Fibroblast of skin of left biceps (primary cell): ENCODE results near the gene PNPLA5.
"Not testable (repeated sequence)": the region's sequence is repeated elsewhere in the genome, so short reads cannot be mapped to it uniquely, and the experiment has no call there.

Experiments used
- DNase-seq, 2 experiments: peaks; one replicate each; pipeline ENCODE4 v3.0.0-alpha.2; 2013; ENCODE audit warnings: low read depth in 2 of 2

The PNPLA5 gene

GRCh38 chr22:43891360-43892182 is at the start of gene PNPLA5:
Gene PNPLA5, minus strand, starts transcription at chr22:43892013. Its CDS starts 133 bp downstream, at chr22:43891880.
- DNase-seq, result no peak

DNA sequence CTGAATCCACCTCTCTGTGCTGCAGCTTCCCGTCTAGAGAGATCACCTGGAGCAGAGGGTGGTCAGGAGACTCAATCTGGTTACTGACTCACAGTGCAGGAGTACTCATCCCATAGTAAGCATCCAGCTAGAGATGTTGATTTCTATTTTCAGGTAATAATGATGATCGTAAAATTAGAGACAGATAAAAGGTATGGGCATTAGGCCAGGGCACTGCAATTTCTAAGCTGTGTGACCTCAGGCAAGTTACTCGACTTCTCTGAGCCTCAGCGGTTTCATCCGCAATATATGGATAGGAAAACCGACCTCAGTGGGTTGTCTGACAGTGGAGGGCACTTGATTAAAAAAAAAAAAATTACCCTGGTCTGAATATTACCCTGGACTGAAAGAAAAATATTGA is 49.6 kb upstream of the PNPLA5 start:
- DNase-seq, result no peak

- DNase-seq, result no peak
Observed at GRCh38 chr22:43931771-43932170, 40.0 kb upstream of the PNPLA5 start.

DNA sequence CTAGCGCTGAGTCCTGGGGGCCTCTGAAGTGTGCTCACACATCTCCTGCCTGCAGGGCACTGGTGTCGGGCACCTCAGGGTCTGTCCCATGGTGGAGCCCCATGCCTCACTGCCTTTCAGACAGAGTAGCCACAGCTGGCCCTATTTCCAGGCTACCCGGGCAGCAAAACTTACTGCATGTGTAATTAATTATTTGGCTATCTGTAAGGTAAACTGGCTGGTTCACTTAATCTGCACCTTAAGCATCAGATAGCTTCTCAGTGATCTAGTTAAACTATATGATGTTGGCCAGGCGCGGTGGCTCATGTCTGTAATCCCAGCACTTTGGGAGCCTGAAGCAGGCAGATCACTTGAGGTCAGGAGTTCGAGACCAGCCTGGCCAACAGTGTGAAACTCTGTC is 37.1 kb upstream of the PNPLA5 start:
- DNase-seq, result no peak

DNA sequence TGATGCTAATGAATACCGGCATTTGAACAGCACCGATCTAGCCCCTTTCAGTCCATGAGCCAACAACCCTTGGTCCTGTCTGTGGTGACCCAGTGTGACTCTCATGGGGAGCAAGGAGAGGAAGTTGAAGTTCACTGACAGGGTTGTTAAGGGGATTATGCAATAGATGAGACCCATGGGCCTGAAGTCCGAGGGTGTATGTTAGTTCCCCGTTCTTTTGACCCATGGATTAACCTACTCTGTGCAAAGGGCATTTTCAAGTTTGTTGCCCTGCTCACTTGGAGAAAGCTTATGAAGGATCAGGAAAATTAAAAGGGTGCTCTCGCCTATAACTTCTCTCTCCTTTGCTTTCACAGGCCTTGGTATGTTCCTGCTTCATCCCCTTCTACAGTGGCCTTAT is 36.7 kb upstream of the PNPLA5 start:
- DNase-seq, result no peak

- no peak for DNase-seq
Observed at GRCh38 chr22:43926349-43926710, 34.5 kb upstream of the PNPLA5 start.

DNA sequence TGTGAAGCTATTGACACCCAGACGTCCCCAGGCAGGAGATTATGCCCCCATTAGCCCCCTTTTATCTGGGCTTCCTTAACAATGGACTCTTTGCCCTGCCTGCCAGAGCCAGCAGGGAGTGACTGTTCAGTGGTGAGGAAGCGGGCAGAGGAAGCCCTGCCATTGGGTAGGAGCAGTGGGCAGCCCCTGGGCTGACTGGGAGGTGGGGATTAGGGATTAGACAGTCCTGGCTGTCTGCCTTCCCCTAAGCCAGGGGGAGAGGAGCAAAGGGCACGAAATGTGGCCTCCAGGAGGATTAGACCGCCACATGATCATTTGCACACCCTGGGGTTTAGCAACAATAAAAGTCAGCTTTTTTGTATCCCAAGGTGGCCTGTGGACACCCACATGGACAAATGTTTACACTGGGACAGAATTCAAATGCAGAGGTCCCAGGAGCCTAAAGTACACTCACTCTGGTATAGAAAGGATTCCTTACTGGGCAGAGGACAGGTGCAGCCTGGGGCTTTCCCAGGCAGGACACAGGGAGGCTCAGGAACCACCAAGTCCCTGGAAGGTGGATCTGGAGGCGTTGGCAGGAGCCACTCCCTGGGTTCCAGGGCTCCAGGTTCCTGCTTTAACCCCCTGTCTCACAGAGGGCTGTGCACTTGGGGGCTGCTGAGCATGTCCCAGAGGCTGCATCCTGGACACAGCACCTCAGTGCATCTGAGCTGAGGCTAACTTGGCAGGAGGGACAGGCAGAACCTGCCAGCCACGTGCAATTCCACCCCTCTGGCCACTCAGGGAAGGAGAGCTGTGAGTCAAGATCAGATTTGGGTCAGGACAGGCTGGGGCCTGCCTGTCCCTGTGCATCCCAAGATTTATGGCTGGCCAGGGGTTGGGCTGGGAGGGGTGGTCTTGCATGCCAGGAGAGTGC is 33.9 kb upstream of the PNPLA5 start:
- no peak for DNase-seq

DNA sequence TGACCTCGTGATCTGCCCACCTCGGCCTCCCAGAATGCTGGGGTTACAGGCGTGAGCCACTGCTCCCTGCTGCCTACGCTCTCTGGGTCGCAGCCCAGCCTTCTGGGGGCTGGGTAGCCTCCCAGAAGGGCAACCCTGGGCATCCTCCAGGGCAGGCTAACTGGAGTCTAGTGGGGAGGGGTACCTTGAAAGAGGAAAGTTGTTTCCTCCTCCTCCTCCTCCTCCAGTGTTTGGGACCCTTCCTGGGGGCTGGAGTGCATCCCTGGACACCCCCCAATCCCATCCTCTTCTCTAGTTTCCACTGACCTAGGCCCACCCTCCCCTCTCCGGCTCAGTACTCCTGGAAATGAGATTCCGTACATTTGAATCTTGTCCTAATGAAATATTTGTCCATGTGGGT is 33.1 kb upstream of the PNPLA5 start:
- no peak for DNase-seq

DNA sequence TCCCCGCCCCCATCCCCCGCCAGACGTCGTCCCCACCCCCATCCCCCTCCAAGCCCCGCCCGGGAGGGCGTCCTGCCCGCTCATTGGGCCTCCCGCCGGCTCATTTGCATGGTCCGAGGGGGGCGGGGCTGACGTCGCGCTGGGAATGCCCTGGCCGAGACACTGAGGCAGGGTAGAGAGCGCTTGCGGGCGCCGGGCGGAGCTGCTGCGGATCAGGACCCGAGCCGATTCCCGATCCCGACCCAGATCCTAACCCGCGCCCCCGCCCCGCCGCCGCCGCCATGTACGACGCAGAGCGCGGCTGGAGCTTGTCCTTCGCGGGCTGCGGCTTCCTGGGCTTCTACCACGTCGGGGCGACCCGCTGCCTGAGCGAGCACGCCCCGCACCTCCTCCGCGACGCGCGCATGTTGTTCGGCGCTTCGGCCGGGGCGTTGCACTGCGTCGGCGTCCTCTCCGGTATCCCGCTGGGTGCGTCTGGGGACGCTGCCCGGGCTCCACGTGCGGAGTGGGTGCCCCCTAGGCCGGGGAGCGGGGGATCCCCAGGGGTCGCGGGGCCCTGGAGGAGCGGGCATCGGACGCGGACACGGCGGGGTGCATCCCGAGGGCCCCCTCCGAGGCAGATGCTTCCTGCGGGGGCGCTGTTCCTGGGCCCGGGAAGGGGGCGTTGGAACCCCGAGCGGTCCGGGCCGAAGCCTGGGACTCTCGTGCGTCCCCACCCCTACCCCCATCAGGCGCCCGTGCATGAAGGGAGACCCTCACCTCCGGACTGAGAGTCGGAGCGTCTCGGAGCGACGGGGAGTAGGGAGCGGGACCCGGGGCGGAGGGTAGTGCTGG is 32.0 kb upstream of the PNPLA5 start, which contains the start of gene PNPLA3:
PNPLA3 (plus strand) TSS at position 175 of the 834 bp plus-strand sequence; CDS start at position 282, 107 bp downstream.
- DNase-seq, result peak; percentile 60 to 64

- DNase-seq, result no peak
Observed at GRCh38 chr22:43923191-43923590, 31.4 kb upstream of the PNPLA5 start.

GRCh38 chr22:43922123-43922522 is 30.3 kb upstream of the PNPLA5 start:
- DNase-seq, result no peak

- no peak for DNase-seq
Observed at GRCh38 chr22:43921370-43921769, 29.6 kb upstream of the PNPLA5 start.

DNA sequence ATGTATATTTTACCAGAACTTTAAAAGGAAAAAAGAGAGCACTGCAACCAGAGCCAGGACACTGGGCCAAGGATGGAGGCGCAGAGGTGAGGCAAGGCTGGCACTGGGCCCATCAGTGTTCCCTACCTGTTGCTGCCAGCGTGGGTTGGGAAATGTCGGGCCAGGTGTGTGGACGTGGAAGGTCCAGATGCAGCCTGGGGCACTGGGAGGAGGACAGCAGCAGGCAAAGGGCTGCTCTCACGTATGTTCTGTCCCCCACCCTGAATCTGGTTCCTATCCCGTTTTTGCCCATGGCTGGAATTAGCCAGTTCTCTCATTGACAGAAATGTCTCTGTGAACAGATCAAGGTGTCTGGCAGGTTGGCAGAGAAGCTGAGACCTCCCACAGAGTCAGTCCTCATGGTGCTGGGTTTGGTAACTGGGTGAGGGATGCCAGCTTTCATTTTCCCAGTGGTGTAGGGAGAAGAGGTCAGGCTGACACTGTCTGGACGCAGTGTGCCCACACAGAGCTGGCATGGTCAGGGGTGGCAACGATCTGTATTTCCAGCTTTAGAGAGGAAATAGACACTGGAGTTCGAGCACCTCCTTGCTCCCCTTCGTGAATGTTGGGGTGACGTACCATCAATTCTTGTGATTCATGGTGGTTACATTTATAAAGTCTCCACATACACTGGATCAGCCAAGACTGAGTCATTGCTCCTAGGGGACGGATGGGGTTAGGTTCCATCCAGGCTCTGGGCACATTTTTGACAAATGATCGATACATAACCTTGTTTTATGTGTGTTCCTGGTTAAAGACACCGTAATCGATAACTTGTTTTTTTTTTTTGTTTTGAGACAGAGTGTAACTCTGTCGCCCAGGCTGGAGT is 27.5 kb upstream of the PNPLA5 start:
- no peak for DNase-seq

GRCh38 chr22:43917521-43917920 is 25.7 kb upstream of the PNPLA5 start:
- DNase-seq, result no peak

DNA sequence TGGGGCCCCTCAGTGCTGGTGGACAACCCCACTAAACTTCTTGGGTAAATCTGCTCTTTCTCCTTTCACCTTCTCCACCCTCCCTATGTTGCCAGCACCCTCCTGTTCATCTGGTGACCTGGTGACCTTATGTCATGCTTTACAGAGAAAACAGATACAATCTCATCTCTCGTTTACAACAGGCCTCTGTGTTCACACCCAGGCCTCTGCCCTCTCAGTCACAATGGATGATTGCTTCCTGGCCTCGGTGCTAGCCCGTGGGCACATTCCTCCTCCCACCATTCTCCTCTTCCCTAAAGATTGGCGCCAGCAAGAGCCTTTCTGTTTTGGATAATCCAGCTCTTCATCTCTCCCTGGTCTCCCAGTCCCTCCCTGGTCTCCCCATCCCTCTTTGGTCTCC is 19.5 kb upstream of the PNPLA5 start:
- DNase-seq, result no peak

DNA sequence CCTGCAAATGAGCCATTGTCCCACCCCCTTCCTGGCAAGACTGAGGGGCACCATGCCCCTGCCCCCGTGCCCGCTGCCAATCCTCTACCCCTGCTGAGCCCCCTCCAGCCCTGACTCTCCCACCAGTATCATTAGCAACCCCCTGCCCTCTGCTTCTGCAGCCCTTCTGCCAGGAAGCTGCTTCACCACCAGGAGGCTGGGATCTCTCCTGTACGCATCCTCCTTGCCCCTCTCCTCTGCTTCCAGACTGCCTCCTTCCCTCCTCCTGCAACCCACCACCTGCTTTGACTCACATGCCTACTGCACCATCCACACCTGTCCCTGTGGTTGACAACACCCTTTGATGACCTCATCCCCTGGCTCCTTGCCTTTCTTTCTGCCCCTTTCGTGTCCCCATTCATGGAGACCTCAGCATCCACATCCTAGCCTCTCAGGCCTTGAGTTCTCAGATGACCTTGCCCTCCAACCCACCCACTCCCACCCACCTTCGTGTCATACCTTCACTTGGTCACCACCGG is 18.4 kb upstream of the PNPLA5 start:
- DNase-seq, result no peak

- no peak for DNase-seq
Observed at GRCh38 chr22:43909708-43910107, 17.9 kb upstream of the PNPLA5 start.

DNA sequence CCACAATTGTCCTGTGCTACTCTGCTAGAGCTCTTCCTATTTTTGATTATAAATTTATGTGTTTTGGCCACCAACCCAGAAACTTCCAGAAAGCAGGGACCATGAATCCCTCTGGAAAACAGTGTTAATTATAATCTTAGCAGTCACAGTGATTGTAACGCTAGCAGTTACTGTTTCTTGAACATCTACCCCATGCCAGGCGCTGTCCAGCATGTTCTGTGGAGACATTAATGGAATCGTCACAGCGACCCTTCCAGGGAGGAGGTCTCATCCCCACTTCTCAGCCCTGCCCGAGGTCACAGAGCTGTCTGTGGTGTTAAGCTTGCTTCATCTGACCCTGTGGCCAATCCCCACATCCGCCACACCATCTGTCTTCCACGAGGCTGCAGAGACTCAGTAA is 13.9 kb upstream of the PNPLA5 start:
- DNase-seq, result no peak

GRCh38 chr22:43904412-43904811 is 12.6 kb upstream of the PNPLA5 start:
- not testable (repeated sequence) for DNase-seq

DNA sequence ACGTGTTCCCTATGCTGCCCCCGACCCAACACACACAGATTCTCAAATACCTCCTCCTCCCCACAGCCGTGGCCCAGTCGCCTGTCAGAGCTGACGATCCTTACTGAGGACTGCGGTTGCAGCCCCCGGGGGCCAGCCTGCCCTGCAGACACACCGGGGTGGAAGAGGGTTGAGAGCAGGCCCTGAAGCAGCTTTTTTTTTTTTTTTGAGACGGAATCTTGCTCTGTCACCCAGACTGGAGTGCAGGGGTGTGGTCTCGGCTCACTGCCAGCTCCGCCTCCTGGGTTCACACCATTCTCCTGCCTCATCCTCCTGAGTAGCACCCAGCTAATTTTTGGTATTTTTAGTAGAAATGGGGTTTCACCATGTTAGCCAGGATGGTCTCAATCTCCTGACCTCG is 11.2 kb upstream of the PNPLA5 start:
- not testable (repeated sequence) for DNase-seq
